Activated CD8-positive, alpha-beta memory T cell treated with anti-CD3 and anti-CD28 coated beads, Interleukin-2, amount 50 U/mL, for 48 hours (primary cell): Measurements from ENCODE around the gene TTC7B.

Experiments used
- DNase-seq: peaks from one replicate; pipeline ENCODE4 v3.0.0-alpha.2; 2020

Gene TTC7B

GRCh38 chr14:90773196-90773486 is 43.1 kb downstream of the TTC7B start:
- DNase-seq: no peak

DNA sequence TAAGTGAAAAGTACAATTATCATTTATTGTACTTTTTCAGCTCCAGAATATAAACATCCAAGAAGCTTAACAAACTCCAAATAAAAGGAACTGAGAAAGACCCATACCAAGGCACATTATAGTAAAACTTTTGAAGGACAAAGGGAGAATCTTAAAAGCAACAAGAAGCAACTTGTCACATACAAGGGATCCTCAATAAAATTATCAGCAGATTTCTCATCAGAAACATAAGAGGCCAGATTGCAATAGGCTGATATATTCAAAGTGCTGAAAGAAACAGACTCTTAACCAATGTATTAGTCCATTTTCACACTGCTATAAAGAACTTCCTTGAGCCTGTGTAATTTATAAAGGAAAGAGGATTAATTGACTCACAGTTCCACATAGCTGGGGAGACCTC is 48.3 kb downstream of the TTC7B start:
- no peak for DNase-seq

DNA sequence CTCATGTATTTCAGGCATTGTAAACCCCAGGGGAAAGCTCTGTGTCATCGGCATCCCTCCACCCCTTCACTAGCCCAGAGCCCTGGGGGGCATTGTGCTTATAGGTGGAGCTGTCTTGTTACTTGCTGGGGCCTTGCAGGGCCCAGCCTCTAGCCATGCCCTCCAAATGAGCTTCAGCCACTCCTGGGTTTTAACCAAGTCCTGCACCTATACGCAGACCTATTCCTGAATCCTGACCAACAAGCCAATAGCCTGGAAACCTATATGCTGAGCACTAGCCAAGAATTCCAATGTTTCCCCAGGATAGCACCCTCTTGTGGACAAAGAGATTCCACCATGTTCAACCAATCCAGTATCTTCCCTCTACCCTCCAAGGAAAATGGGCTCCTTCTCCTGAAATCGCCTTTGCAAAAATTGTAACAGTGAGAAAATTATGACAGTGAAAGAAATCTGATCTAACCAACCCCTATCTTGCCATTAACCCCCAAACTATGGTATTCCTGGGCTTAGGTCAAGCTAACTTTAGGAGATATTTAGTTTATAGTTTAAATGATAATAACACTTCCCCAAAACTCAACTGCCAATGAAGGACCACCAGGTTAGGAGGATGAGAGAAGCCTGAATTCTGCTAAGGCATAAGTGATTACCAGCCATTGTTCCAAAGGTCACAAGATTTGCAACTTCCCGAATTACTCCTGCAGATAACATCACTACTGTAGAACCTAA is 55.5 kb downstream of the TTC7B start:
- DNase-seq: no peak

GRCh38 chr14:90760078-90760444 is 56.2 kb downstream of the TTC7B start:
- no peak for DNase-seq

DNA sequence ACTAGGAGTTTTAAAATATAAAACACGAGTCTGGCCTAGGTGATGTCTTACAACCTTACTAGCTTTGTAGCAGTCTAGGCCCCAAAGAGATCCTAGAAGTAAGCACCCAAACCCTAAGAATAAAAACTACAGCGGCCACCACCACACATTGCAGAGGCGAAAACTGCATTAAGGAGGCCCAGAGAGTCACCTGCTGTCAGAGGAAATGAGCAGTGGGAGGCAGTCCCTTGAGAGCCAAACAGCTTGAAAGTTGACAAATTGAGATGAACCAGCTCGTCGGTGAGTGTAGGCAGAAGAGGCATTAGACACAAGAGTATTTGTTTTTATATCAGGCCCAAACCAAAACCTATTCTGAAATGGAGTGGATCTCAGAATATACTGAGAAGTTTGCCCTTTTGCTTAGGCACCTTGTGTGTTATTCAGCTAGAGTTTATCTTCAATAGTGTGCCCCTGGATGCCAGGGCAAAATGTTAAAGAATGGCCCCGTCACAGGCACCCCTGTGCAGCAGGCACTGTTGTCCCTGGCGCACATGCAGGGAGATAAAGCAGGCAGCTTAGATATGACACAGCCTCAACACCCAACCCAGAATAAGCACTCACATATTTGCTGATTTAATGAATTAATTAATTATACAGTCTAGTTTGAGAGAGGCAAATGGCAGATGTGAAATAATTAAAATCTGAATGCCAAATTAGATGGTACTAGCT is 56.7 kb downstream of the TTC7B start:
- no peak for DNase-seq

- DNase-seq: peak; percentile 62
Measured at GRCh38 chr14:90758959-90759358, 57.3 kb downstream of the TTC7B start.

GRCh38 chr14:90758028-90758889 is 58.0 kb downstream of the TTC7B start:
- peak; percentile 99 for DNase-seq

- DNase-seq: no peak
Measured at GRCh38 chr14:90757452-90757851, 58.8 kb downstream of the TTC7B start.

DNA sequence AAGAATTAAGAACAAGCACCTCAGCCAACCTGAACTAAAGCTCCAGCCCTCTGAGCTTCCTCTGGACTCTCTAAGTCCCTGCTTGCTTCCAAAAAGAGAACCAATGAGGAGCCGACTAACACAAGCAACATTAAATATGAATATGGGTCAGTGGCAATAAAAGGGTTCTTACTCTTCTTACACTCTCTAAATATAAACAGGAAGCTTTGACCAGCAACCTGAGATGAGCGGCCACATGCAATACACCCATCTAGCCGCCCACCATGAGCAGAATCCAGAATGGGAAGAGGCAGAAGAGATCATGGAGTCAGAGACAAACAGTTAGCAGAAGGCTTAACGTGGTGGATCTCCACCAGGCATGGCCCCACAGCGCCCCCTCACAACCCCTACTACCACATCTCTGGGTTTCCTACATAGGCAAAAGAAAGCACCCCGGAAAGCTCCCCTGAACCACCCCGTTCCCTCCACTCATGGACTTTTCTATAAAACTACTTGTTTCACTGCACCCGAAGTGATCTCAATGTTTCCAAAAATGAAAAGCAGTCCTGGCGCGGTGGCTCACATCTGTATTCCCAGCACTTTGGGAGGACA is 59.4 kb downstream of the TTC7B start:
- DNase-seq: no peak

GRCh38 chr14:90755661-90756304 is 60.4 kb downstream of the TTC7B start:
- no peak for DNase-seq

DNA sequence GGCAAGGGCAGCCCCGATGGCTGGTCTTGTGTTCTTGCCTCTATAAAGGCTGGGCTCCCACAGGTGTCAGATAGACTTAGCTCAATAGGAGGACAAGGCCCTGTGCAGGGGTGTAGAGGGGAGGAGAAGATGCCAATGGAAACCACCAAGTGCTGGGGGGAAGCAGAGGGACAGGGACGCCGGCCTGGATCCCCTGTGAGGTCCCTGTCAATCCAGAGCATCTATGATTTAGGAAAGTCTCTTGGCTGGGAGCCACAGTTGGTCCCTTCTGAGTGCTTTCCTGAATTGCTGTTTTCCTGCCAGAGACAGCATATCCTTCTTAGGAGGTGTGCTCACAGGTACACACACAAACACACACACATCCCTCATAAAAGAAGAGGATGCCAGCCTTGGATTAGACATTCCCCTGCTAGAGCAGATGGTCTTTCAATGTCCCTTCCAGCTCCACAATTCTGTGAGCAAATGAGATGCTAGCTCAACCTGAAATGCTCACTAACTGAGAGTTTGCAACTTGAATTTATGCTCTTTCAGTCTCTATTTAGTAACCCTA is 62.7 kb downstream of the TTC7B start:
- no peak for DNase-seq

GRCh38 chr14:90750701-90751100 is 65.5 kb downstream of the TTC7B start:
- DNase-seq: no peak

DNA sequence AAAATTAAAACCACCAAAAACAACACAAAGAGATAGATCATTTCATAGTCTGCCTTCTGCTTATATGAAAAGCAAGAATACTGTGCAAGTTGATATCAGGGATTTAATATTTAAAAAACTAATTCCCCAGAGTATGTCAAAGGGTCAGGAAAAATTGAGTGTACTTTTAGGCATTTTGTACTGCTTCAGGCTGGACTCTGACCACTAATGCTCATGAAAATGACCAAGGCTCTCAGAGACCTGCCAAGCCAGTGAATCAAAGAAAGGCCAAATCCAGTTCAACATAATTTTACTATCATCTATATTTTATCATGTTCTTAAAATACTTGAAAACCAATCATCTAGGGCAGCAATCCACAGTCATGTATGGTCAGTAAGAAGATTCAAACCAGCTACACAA is 66.0 kb downstream of the TTC7B start:
- DNase-seq: no peak

DNA sequence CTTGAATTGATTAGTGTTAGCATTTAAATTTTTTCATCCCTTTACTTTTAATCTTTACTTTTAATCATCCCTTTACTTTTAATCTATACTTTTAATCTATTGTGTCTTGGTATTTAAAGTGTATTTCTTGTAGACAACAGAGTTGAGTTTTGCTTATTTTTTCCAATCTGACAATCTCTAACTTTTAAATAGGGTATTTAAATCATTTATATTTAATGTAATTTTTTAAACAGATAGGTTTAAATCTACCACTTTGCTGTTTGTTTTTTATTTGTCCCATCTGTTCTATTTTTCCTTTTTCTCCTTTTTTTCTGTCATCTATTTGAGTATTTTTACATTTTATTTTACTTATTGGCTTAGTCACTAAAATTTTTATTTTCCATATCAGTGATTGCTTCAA is 68.3 kb downstream of the TTC7B start:
- DNase-seq: no peak

GRCh38 chr14:90743826-90744225 is 72.4 kb downstream of the TTC7B start:
- DNase-seq: no peak

- DNase-seq: no peak
Measured at GRCh38 chr14:90743425-90743824, 72.8 kb downstream of the TTC7B start.

DNA sequence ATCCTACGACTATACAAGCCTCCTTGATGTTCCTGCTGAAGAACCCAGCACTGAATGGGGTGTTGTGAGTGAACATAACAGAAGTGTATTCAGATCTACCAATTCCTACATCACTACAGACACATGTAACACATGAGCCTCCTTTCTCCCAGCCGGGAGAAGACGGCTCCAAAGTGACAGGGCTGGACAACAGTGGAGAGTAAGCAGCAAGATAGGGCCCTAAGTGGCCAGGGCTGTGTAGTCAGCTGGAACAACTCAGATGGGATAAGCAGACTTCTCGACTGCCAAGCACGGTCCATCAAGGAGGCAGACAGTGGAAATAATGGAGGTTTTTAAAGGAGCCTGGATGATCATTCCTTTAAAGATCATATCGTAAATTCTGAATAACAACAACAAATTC is 73.5 kb downstream of the TTC7B start:
- DNase-seq: no peak

DNA sequence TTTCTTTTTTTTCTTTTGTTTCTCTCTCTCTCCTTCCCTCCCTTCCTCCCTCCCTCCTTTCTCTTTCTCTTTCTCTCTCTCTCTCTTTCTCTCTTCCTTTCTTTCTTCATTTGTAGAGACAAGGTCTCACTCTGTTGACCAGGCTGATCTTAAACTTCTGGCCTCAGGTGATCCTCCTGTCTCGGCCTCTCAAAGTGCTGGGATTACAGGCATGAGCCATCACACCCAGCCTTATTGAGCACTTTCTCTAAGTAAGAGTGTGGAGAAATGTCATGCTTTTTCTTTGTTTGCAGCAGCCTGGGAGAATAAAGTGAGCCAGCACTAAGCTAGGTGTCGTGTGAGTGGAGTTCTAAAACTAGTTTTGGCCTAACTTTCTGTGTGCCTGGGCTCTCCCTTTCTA is 74.0 kb downstream of the TTC7B start:
- no peak for DNase-seq

DNA sequence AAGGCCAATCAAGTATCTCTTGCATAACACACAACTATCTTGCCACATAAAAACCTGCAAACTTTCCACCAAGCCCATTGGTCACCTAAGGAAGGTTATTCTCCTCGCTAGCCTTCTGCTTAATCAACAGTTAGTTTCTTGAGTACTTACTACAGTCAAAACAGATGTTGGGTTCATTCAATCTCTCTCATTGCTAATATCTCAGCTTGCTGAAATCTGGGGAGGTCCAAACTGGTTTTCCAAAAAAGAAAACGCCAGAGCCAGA is 74.6 kb downstream of the TTC7B start:
- no peak for DNase-seq

DNA sequence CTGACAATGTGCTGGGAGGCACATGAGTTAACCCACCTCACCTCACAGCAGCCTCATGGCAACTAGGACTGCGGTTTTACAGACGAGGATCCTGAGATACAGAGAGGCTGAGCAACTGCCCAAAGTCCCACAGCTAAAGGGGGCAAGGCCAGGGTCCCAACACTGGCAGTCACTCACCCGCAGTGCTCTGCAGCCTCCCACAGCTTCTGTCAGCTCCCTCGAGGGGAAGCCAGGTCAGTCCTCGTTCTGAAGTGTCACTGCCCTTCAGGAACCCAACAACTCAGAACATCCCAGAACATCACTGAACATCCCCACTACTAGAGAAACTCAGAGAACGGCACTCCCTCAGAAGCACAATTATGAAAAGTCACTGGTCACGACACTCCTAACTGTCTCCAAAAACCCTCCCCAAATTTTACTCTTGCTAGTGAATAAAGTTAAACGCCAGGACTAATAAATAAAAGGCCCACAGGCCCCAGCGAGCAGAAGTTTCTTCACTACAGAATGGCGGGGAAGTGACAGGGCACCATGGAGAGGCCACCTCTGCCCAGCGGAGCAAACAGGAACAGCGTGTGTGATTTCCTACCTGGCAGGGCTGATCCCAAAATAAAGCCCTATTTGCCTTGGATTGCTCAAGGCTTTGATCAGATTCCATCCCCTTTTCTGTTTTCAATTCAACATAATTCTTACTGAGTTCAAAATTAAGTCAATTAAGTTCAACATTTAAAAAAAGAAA is 75.1 kb downstream of the TTC7B start:
- DNase-seq: no peak

GRCh38 chr14:90740081-90740480 is 76.1 kb downstream of the TTC7B start:
- no peak for DNase-seq

DNA sequence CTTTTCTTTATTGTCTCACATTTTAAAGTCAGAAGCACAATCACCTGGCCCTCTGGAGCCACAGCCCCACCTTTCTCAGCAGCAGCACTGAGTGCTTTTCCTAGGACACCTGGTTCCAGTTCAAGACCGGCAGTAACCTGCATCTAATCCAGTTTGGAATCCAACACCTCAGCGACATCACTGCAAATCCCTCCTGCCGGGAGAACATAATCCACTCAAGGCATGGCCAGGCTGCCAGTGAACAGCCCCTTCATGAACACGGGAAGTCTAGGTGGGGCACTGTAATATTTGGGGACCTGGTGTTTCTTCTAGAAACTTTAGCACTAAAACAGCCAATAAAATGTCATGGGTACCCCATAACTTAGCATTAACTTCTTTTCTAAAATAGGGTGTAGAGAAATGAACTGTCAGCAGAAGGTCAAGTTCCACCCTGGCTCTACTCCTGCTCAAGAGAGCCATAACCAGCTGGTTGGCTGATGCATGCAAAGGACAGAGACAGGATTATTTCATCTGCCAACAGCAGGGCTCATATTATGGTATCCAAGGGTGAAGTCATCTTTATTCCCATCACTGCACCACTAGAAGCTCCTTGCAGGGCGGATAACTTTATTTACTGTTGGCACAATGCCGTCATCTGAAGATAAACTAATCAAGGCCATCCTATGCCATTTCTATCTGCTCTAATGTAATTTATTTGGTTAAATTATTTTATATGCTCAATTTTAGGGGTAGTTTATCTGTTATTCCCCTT is 76.7 kb downstream of the TTC7B start:
- DNase-seq: no peak
